Neuron (in vitro differentiated cells): ENCODE results near the gene NT5C1A.

Source experiments
- H2AFZ ChIP-seq: one replicate; pipeline ENCODE4 v1.6.1; 2013; ENCODE audit warnings: low read depth, mild to moderate bottlenecking, inconsistent platforms, low read length, moderate library complexity
- H3K27me3 ChIP-seq: one replicate; pipeline ENCODE4 v1.6.1; 2013; ENCODE audit warnings: low read length; ENCODE audit not compliant: insufficient read depth
- H3K36me3 ChIP-seq: one replicate; pipeline ENCODE4 v1.6.1; 2013; ENCODE audit warnings: low read length; ENCODE audit not compliant: insufficient read depth
- H3K4me1 ChIP-seq: one replicate; pipeline ENCODE4 v1.6.1; 2013; ENCODE audit warnings: low read length; ENCODE audit not compliant: insufficient read depth
- H3K4me3 ChIP-seq: 2 replicates; pipeline ENCODE4 v1.5.1; 2013; ENCODE audit warnings: mild to moderate bottlenecking, low read length, moderate library complexity
- H3K9me3 ChIP-seq: one replicate; pipeline ENCODE4 v1.6.1; 2013; ENCODE audit warnings: low read length

NT5C1A gene

GRCh38 chr1:39671793-39672550, at the start of gene NT5C1A:
Gene NT5C1A, minus strand, starts transcription at chr1:39672107. Its CDS starts 69 bp downstream, at chr1:39672038.
- Histone ChIP-seq H3K9me3 (no peaks in the 10 kb centered on the region), H3K4me3 (peak within 1 kb of the TSS; percentile 32), H3K36me3 (no peaks in the 10 kb centered on the region), H3K4me1 (peaks cover 12% of the 10 kb centered on the region), H2AFZ (peak within 1 kb of the TSS; percentile 68), H3K27me3 (peaks cover 67% of the 10 kb centered on the region)

- H3K36me3 ChIP-seq: no peaks in the 10 kb centered on the region
- H3K4me3 ChIP-seq: no peak overlapping the region
- no peak overlapping the region for H2AFZ ChIP-seq
- no peaks in the 10 kb centered on the region for H3K9me3 ChIP-seq
- H3K4me1 ChIP-seq: peaks cover 8% of the 10 kb centered on the region
- H3K27me3 ChIP-seq: peaks cover 26% of the 10 kb centered on the region
Observed at GRCh38 chr1:39721664-39722063, 49.8 kb upstream of the NT5C1A start.

GRCh38 chr1:39720094-39720999, 48.4 kb upstream of the NT5C1A start:
- peaks cover 22% of the 10 kb centered on the region for H3K27me3 ChIP-seq
- no peak overlapping the region for H2AFZ ChIP-seq
- no peaks in the 10 kb centered on the region for H3K36me3 ChIP-seq
- no peak overlapping the region for H3K4me3 ChIP-seq
- H3K9me3 ChIP-seq: no peaks in the 10 kb centered on the region
- H3K4me1 ChIP-seq: peaks cover 8% of the 10 kb centered on the region

GRCh38 chr1:39717809-39718208, 45.9 kb upstream of the NT5C1A start:
- H3K4me1 ChIP-seq: peaks cover 12% of the 10 kb centered on the region
- peaks cover 28% of the 10 kb centered on the region for H3K27me3 ChIP-seq
- no peak overlapping the region for H2AFZ ChIP-seq
- H3K4me3 ChIP-seq: no peak overlapping the region
- H3K9me3 ChIP-seq: no peaks in the 10 kb centered on the region
- H3K36me3 ChIP-seq: no peaks in the 10 kb centered on the region

- Histone ChIP-seq H2AFZ (no peak overlapping the region), H3K4me1 (peaks cover 4% of the 10 kb centered on the region), H3K4me3 (no peak overlapping the region), H3K9me3 (no peaks in the 10 kb centered on the region), H3K27me3 (peaks cover 15% of the 10 kb centered on the region), H3K36me3 (no peaks in the 10 kb centered on the region)
Observed at GRCh38 chr1:39713557-39713956, 41.6 kb upstream of the NT5C1A start.

- no peaks in the 10 kb centered on the region for H3K36me3 ChIP-seq
- H3K4me1 ChIP-seq: peaks cover 4% of the 10 kb centered on the region
- no peak overlapping the region for H2AFZ ChIP-seq
- no peaks in the 10 kb centered on the region for H3K9me3 ChIP-seq
- H3K4me3 ChIP-seq: no peak overlapping the region
- peaks cover 11% of the 10 kb centered on the region for H3K27me3 ChIP-seq
Observed at GRCh38 chr1:39711966-39712340, 40.0 kb upstream of the NT5C1A start.

- Histone ChIP-seq H3K27me3 (peaks cover 11% of the 10 kb centered on the region), H2AFZ (no peak overlapping the region), H3K9me3 (no peaks in the 10 kb centered on the region), H3K4me3 (no peak overlapping the region), H3K4me1 (peaks cover 4% of the 10 kb centered on the region), H3K36me3 (no peaks in the 10 kb centered on the region)
Observed at GRCh38 chr1:39711104-39711965, 39.4 kb upstream of the NT5C1A start.

- Histone ChIP-seq H3K4me1 (no peaks in the 10 kb centered on the region), H3K4me3 (no peak overlapping the region), H3K36me3 (no peaks in the 10 kb centered on the region), H3K9me3 (no peaks in the 10 kb centered on the region), H3K27me3 (peaks cover 5% of the 10 kb centered on the region), H2AFZ (no peak overlapping the region)
Observed at GRCh38 chr1:39707506-39707905, 35.6 kb upstream of the NT5C1A start.

- Histone ChIP-seq H3K36me3 (no peaks in the 10 kb centered on the region), H2AFZ (no peak overlapping the region), H3K9me3 (no peaks in the 10 kb centered on the region), H3K4me1 (peaks cover 14% of the 10 kb centered on the region), H3K4me3 (no peak overlapping the region), H3K27me3 (peaks cover 5% of the 10 kb centered on the region)
Observed at GRCh38 chr1:39704757-39705156, 32.9 kb upstream of the NT5C1A start.

GRCh38 chr1:39701049-39701439, 29.1 kb upstream of the NT5C1A start:
- Histone ChIP-seq H3K36me3 (no peaks in the 10 kb centered on the region), H3K27me3 (peaks cover 3% of the 10 kb centered on the region), H3K4me3 (no peak overlapping the region), H3K4me1 (peaks cover 14% of the 10 kb centered on the region), H3K9me3 (no peaks in the 10 kb centered on the region), H2AFZ (peak overlapping the region; percentile 10)

- no peak overlapping the region for H2AFZ ChIP-seq
- H3K9me3 ChIP-seq: no peaks in the 10 kb centered on the region
- H3K4me3 ChIP-seq: no peak overlapping the region
- peaks cover 14% of the 10 kb centered on the region for H3K4me1 ChIP-seq
- peaks cover 3% of the 10 kb centered on the region for H3K27me3 ChIP-seq
- H3K36me3 ChIP-seq: no peaks in the 10 kb centered on the region
Observed at GRCh38 chr1:39700348-39700747, 28.4 kb upstream of the NT5C1A start.

GRCh38 chr1:39699419-39699818, 27.5 kb upstream of the NT5C1A start:
- H3K9me3 ChIP-seq: no peaks in the 10 kb centered on the region
- H3K36me3 ChIP-seq: no peaks in the 10 kb centered on the region
- peaks cover 4% of the 10 kb centered on the region for H3K27me3 ChIP-seq

More at GRCh38 chr1:39699419-39699818, 27.5 kb upstream of the NT5C1A start:
- Histone ChIP-seq H3K4me3 (no peak overlapping the region), H3K4me1 (peaks cover 14% of the 10 kb centered on the region), H2AFZ (no peak overlapping the region)
